Measurements from ENCODE around the gene CYFIP2.
"Not testable (repeated sequence)": the region's sequence is repeated elsewhere in the genome, so short reads cannot be mapped to it uniquely, and the experiment has no call there.

- TF ChIP-seq CTCF (IDR thresholded peaks at IDR 0.05; ENCODE audit: poor library complexity, severe bottlenecking); EP300 (conservative IDR thresholded peaks at IDR 0.05; ENCODE audit: poor library complexity, severe bottlenecking); POLR2AphosphoS5 (IDR thresholded peaks at IDR 0.05); TAF1 (IDR thresholded peaks at IDR 0.05; ENCODE audit: low read depth); EZH2 (IDR thresholded peaks at IDR 0.05; ENCODE audit: borderline replicate concordance, insufficient read depth, low read length, poor library complexity, severe bottlenecking); REST (IDR thresholded peaks at IDR 0.05; ENCODE audit: borderline replicate concordance); MXI1 (conservative IDR thresholded peaks at IDR 0.05; ENCODE audit: poor library complexity, severe bottlenecking); SMC3 (conservative IDR thresholded peaks at IDR 0.05; ENCODE audit: poor library complexity): not testable (repeated sequence)
These were observed 153.6 kb downstream of the CYFIP2 start for GRCh38 chr5:157419521-157419920.
